Peyer's patch (tissue), 4 donors: Measurements from ENCODE around the gene KCNAB1.
"Not testable (repeated sequence)": the region's sequence is repeated elsewhere in the genome, so short reads cannot be mapped to it uniquely, and the experiment has no call there.

Experiments used
- CTCF ChIP-seq, 6 experiments: fragments of 450-650 bp in 4 of 6; fragments of 200-600 bp in 2 of 6; sonication (generic) in 1 of 6; IDR thresholded peaks; one replicate each; pipeline ENCODE4 v1.5.1; 2017 to 2019; ENCODE audit warnings: antibody characterized with exemption in 6 of 6, mild to moderate bottlenecking in 3 of 6, moderate library complexity in 1 of 6
- POLR2A ChIP-seq, 2 donors: fragments of 450-650 bp; IDR thresholded peaks; one replicate each; pipeline ENCODE4 v1.5.1; 2017; ENCODE audit warnings: antibody characterized with exemption in 2 of 2, mild to moderate bottlenecking in 2 of 2, moderate library complexity in 2 of 2

DNA sequence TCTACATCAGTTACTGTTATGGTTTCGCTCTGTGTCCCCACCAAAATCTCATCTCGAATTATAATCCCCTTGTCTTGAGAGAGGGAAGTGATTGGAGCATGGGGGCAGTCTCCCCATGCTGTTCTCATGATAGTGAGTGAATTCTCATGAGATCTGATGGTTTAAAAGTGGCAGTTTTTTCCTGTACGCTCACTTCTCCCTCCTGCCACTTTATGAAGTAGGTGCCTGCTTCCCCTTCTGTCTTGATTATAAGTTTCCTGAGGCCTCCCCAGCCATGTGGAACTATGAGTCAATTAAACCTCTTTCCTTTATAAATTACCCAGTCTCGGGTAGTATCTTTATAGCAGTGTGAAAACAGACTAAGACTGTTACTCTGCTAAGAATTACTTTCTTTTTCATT is 449.5 kb downstream of the KCNAB1 start:
- not testable (repeated sequence) for TF ChIP-seq POLR2A, CTCF (IDR thresholded peaks at IDR 0.05)
